Esophagus muscularis mucosa (tissue), 4 donors: Measurements from ENCODE around the gene HNRNPL. TPM values are rescaled to one million over a fixed set of nuclear protein-coding genes. Genes with fewer than 3 reads are reported as not detected.

Experiments used
- DNase-seq: peaks from one replicate; pipeline ENCODE4 v3.0.0-alpha.2; 2017; ENCODE audit errors: extremely low spot score
- H3K27ac ChIP-seq, 4 donors: fragments of 200-600 bp; sonication (generic); replicated peaks in 1 of 4; 1 replicate in 3 of 4; 2 replicates in 1 of 4; pipeline ENCODE4 v1.5.1; 2016 to 2019; ENCODE audit warnings: mild to moderate bottlenecking in 1 of 4
- H3K27me3 ChIP-seq, 4 donors: fragments of 200-600 bp; sonication (generic); one replicate each; pipeline versions ENCODE4 v1.5.1 to v1.6.0; 2016 to 2019
- H3K36me3 ChIP-seq, 4 donors: fragments of 200-600 bp; sonication (generic); one replicate each; pipeline ENCODE4 v1.5.1; 2016 to 2019
- H3K4me1 ChIP-seq, 4 donors: fragments of 200-600 bp; sonication (generic); one replicate each; pipeline ENCODE4 v1.5.1; 2016 to 2019
- H3K4me3 ChIP-seq, 4 donors: fragments of 200-600 bp; sonication (generic); 1 replicate in 2 of 4; 2 replicates in 2 of 4; pipeline ENCODE4 v1.5.1; 2016 to 2019; ENCODE audit warnings: mild to moderate bottlenecking in 4 of 4, moderate library complexity in 1 of 4
- H3K9me3 ChIP-seq, 4 donors: fragments of 200-600 bp; sonication (generic); 1 replicate in 3 of 4; 2 replicates in 1 of 4; pipeline ENCODE4 v1.5.1; 2016 to 2019
- CTCF ChIP-seq, 3 experiments: fragments of 200-600 bp in 2 of 3; fragments of 450-650 bp in 1 of 3; sonication (generic) in 2 of 3; IDR thresholded peaks; one replicate each; pipeline ENCODE4 v1.5.1; 2017 to 2019; ENCODE audit warnings: antibody characterized with exemption in 3 of 3, mild to moderate bottlenecking in 2 of 3, moderate library complexity in 1 of 3
- EP300 ChIP-seq: sonication (generic); formaldehyde crosslinking; IDR thresholded peaks from one replicate; pipeline ENCODE4 v1.6.1; 2017; ENCODE audit warnings: antibody characterized with exemption
- POLR2A ChIP-seq: fragments of 450-650 bp; IDR thresholded peaks from one replicate; pipeline ENCODE4 v1.6.1; 2017; ENCODE audit warnings: antibody characterized with exemption, moderate library complexity, mild to moderate bottlenecking, low read depth
- POLR2AphosphoS5 ChIP-seq, 2 donors: sonication (generic); formaldehyde crosslinking; IDR thresholded peaks; one replicate each; pipeline ENCODE4 v1.6.1; 2017; ENCODE audit warnings: antibody characterized with exemption in 2 of 2
- WGBS: methylation state at CpG from one replicate; pipeline ENCODE4 v1.1.5; 2018; 5-methylcytosine and 5-hydroxymethylcytosine counted together
- intact Hi-C: fragments of 100-400 bp; cut with DNase I; formaldehyde crosslinking; loops from one replicate; pipeline ENCODE4 v1.15.1; 2023
- total RNA-seq, 4 donors: library from RNA; depleted of rRNA; stranded (reverse); fragments of >200 nt; gene quantifications; one replicate each; pipeline versions ENCODE4 v1.1.0 to v1.2.1, GENCODE V29; 2016

The HNRNPL gene
- total RNA-seq, 4 donors from 2014 or later = 126 to 202 (median 180) TPM

GRCh38 chr19:38870612-38871011 is 20.8 kb upstream of the HNRNPL start:
- Histone ChIP-seq H3K36me3 (no peaks in the 10 kb centered on the region), H3K9me3 (no peaks in the 10 kb centered on the region), H3K27me3 (peaks cover 0 to 4% (median 0%) of the 10 kb centered on the region in 4 donors), H3K27ac (peak overlapping the region in 3 of 4 donors; percentile 19 to 58 (median 45)), H3K4me1 (peaks cover 16 to 22% (median 20%) of the 10 kb centered on the region in 4 donors), H3K4me3 (peak overlapping the region in 1 of 4 donors; percentile 60)
- DNase-seq = no peak
- intact Hi-C loops = no loop called here
- 94% methylated on average over 17 of the region's 19 CpGs for WGBS
- TF ChIP-seq CTCF (IDR thresholded peaks at IDR 0.05) = no peak
- TF ChIP-seq EP300 = no peak

- peak overlapping the region; percentile 45 to 70 (median 63) for H3K27ac ChIP-seq
- DNase-seq = no peak
- 30% methylated on average over 33 of the region's 62 CpGs for WGBS
- no peaks in the 10 kb centered on the region for H3K9me3 ChIP-seq
- peaks cover 16 to 22% (median 20%) of the 10 kb centered on the region in 4 donors for H3K4me1 ChIP-seq
- no peak for TF ChIP-seq EP300
- TF ChIP-seq CTCF (IDR thresholded peaks at IDR 0.05) = peak; percentile 80 to 94 (median 84)
- TF ChIP-seq POLR2A = no peak
- peak; percentile 74 to 79 for TF ChIP-seq POLR2AphosphoS5 (IDR thresholded peaks at IDR 0.05)
- intact Hi-C loops = loop anchor here (2.0 kb wide), 1 partner anchor 17 kb away; no protein-coding TSS in a partner anchor
- H3K4me3 ChIP-seq = peak overlapping the region; percentile 57 to 61 (median 58)
- peaks cover 0 to 4% (median 0%) of the 10 kb centered on the region in 4 donors for H3K27me3 ChIP-seq
- no peaks in the 10 kb centered on the region for H3K36me3 ChIP-seq
Measured at GRCh38 chr19:38869836-38870607, 20.2 kb upstream of the HNRNPL start.

- H3K4me1 ChIP-seq = peaks cover 16 to 26% (median 21%) of the 10 kb centered on the region in 4 donors
- H3K4me3 ChIP-seq = peak overlapping the region; percentile 57 to 61 (median 58)
- no peaks in the 10 kb centered on the region for H3K9me3 ChIP-seq
- H3K27me3 ChIP-seq = peaks cover 0 to 4% (median 0%) of the 10 kb centered on the region in 4 donors
- no peak for TF ChIP-seq EP300
- TF ChIP-seq CTCF (IDR thresholded peaks at IDR 0.05) = no peak
- TF ChIP-seq POLR2A = no peak
- TF ChIP-seq POLR2AphosphoS5 (IDR thresholded peaks at IDR 0.05) = no peak
- 8% methylated on average over 7 of the region's 34 CpGs for WGBS
- no peaks in the 10 kb centered on the region for H3K36me3 ChIP-seq
- H3K27ac ChIP-seq = peak overlapping the region in 3 of 4 donors; percentile 15 to 70 (median 68)
- no peak for DNase-seq
- intact Hi-C loops = loop anchor here (2.0 kb wide), 1 partner anchor 16 kb away; no protein-coding TSS in a partner anchor
Measured at GRCh38 chr19:38869160-38869835, 19.5 kb upstream of the HNRNPL start.

GRCh38 chr19:38868551-38868950 is 18.8 kb upstream of the HNRNPL start:
- Histone ChIP-seq H3K4me1 (peaks cover 15 to 26% (median 23%) of the 10 kb centered on the region in 4 donors), H3K4me3 (no peak overlapping the region), H3K27ac (no peak overlapping the region), H3K9me3 (no peaks in the 10 kb centered on the region), H3K27me3 (peaks cover 0 to 4% (median 0%) of the 10 kb centered on the region in 4 donors), H3K36me3 (no peaks in the 10 kb centered on the region)
- intact Hi-C loops = loop anchor here (2.0 kb wide), 1 partner anchor 16 kb away; no protein-coding TSS in a partner anchor
- no peak for DNase-seq
- WGBS = 87% methylated on average over 6 of the region's 6 CpGs
- no peak for TF ChIP-seq POLR2AphosphoS5 (IDR thresholded peaks at IDR 0.05)

- WGBS = 86% methylated on average over 10 of the region's 10 CpGs
- Histone ChIP-seq H3K36me3 (no peaks in the 10 kb centered on the region), H3K27ac (no peak overlapping the region), H3K27me3 (peaks cover 0 to 4% (median 0%) of the 10 kb centered on the region in 4 donors), H3K9me3 (no peaks in the 10 kb centered on the region), H3K4me1 (peaks cover 20 to 35% (median 32%) of the 10 kb centered on the region in 4 donors), H3K4me3 (no peak overlapping the region)
- intact Hi-C loops = no loop called here
- TF ChIP-seq POLR2AphosphoS5 (IDR thresholded peaks at IDR 0.05) = no peak
- no peak for TF ChIP-seq CTCF (IDR thresholded peaks at IDR 0.05)
- TF ChIP-seq EP300 = no peak
- no peak for TF ChIP-seq POLR2A
- DNase-seq = no peak
Measured at GRCh38 chr19:38867171-38867780, 17.5 kb upstream of the HNRNPL start.
